HG02798 (cell line): Measurements from ENCODE around the gene E2F7.

ENCODE experiments used
- ATAC-seq: cut with Tn5 transposase; IDR thresholded peaks from one replicate; pipeline ENCODE4 v1.9.1; 2021; ENCODE audit warnings: mild to moderate bottlenecking; ENCODE audit not compliant: unreplicated experiment, poor library complexity

The E2F7 gene

DNA sequence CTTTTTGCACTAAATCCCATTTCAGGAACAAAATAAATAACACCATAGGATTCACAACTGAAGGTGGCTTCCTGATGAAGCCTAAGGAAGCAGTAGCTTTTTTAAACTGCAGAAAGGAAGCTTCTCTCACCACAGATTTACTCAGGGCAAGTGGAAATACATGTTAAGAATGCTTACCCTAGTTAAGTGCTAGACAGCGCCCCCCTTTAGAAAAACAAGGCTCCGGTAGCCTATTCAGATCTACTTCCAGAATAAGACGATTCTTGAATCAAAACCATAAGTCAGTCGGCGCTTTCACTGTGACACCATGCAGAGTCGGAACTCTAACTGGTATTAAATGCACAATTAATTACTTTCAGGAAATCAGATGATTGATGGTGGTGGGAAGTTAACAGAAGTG is 41.9 kb downstream of the E2F7 start:
- no peak for ATAC-seq

DNA sequence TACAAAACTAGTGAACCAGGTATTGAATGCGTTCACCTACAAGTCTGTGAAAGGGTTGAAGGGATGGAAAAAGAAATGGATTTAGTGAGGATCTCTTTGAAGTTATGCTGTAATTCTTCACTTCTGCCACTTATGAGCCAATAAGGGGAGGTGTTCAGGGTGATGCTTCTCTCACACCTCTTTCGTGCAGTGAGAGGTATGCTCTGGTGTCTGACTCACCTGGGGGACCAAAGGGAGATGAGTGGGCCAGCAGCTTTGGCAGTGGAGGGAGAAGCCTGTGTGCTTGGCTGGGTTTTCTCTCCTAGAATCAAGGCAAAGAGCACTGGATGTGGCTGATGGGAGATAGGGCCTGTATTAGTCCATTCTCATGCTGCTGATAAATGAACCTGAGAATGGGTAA is 45.4 kb downstream of the E2F7 start:
- no peak for ATAC-seq

DNA sequence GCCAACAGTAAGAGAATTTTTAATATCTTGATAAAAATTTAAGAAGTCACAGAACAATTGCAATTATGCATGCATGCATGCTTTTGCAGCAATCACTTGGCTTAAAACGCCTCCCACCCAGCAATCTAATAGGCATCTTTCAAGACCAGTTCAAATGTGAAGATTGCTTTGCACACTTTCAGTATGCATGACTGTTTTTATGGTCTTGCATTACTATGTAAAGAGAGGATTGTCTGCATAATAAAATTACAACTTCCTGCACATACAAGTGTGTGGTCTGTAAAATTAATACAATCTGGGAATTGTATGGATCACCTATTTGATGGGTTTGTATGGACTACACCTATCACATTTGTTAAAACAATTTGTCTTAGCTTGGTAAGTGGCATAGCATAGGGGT is 48.8 kb downstream of the E2F7 start:
- no peak for ATAC-seq

DNA sequence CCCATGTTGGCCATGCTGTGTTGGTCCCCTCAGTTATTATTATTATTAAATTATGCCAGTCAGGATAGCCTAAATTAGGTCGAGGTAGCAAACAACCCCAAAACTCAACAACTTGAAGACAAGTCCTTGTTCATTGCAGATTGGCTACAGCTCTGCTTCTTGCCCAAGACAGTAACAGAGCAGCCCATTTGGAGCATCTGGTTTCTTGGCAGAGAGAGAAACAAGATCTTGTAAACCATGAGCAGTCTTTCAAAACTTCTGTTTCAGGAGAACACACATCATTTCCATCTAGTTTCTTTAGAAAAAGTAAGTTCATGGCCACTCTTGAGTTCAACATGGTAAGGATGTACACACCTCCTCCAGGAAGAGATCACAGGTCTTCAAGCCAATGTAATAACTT is 52.3 kb downstream of the E2F7 start:
- no peak for ATAC-seq

DNA sequence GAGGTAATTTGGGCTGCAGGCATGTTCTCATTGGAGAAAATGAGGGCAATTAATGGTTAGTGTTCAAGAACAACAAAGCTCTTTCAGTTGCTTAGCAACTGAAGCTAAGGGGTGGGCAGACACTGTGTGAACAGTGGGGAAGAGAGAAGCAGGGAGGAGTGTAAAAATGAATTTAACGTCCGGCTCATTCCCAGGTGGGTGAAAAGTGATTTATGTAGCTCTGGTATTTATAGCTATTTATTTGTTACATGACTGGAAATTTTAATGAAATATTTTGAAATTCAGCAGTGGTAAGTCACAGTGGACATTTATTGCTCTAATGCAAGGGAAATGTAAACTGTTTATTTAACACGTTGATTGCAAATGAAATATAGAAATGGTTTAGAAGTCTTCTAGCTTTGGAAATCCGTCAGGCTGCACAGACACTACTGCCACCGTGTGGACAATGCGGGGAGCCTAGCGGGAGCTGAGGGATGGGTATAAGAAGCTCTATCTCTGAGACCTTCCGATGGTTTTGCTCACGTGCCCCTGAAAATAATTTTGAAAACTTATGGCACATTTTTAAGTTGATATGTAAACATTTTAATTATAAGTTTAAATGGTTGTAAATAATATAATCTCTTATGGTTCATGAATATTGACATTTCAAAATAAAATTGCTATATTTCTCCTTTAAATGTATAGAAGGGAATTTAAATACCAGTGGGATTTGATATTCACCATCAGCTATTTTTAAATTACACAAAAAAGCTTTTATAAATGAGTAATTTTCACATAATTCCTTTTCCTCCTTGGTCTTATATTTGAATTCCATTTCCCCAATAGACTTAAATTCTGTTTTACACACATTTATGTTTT is 54.4 kb downstream of the E2F7 start:
- peak; percentile 92 for ATAC-seq

DNA sequence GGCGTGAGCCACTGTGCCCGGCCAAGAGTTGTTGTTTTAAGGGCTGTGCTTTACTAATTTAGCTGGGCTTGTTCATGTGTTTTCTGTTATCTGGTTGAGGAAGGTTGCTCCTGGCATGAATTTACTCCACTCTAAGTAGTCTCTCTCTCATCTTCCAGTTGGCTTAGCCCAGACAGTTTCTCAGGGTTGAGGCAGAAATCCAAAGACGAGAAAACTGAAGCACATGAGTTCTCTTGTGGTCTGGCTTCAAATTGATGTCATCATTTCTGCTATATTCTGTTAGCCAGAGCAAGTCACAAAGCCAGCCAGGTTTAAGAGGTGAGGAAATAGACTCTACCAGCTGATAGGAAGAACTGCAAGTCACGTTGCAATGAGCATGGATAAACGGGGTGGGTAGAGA is 57.9 kb downstream of the E2F7 start:
- no peak for ATAC-seq

DNA sequence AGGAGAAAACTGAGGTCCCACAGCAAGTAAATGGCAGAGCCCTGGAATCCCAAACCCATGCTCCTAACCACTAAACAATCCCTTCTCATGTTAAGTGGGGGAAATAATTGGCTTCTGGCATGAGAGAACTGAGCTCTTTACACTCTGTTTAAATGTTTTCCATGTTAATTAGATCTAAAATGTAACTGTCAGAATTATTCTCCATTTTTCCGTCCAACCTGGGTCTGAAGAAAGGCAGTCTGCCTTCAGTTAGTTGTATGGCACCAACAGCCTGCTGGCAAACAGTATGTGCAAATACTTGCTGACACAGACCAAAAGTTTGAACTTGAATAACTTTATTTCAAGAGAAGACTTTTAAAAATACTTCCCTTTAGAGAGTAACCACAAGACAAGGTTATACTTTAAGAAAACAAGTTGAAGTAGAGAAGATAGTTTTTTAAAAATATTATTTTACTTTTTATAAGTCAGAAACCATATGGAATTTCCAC is 59.7 kb downstream of the E2F7 start:
- no peak for ATAC-seq

DNA sequence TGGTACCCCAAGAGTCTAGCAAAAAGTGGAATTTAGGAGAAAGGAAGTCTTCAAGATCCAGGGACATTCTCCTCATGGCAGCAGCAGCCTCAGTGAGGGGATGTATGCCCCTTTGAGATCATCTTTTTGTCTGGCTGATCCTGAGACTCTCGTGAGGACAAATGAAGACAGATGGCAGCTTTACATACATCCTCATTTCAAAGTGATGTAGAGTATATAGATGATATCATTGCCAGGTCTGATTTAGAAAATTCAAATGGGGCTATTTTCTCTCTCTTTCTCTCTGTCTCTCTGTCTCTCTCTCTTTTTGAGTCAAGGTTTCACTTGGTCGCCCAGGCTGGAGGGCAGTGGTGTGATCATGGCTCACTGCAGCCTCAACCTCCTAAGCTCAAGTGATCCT is 61.5 kb downstream of the E2F7 start:
- ATAC-seq, result no peak

DNA sequence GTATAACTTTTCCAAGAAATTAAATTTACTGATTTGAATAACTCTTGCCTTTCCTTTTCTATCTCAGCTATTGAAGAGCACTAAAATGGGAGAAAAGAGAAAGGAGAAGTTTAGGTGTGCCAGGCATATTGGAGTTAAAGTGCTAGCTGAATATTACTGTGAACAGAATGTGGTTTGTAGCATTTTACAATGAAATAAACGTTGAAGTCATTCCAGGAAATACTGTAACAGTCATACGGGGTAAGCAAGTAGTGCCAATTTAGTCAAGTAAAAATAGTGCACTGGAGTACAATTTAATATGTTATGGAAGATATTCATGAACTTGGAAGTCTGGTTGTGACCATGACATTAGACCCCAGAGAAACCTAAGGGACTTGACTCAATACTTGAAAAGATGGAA is 62.1 kb downstream of the E2F7 start:
- ATAC-seq, result no peak

DNA sequence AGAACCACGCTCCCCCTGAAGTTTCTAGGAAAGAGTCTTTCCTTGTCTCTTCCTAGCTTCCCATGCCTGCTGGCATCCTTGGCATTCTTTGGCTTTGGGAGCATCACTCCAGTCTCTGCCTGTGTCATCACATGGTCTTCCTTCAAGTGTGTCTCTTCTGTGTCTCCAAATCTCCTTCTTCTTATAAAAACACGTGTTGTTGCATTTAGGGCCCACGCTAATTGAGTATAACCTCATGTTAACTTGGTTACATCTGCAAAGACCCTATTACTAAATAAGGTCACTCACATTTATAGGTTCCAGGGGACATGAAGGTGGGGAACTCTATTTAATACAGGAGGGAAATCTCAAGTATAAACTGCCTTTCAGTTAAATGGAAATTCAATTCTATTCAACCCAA is 63.0 kb downstream of the E2F7 start:
- ATAC-seq, result no peak

DNA sequence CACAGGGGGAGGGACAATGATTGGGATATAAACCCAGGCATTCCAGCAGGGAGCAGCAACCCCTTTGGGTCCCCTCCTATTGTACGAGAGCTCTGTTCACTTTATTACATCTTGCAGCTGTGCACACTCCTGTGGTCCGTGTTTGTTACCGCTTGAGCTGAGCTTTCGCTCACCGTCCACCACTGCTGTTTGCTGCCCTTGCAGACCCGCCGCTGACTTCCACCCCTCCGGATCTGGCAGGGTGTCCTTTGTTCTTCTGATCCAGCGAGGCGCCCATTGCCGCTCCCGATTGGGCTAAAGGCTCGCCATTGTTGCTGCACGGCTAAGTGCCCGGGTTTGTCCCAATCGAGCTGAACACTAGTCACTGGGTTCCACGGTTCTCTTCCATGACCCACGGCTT is 64.1 kb downstream of the E2F7 start:
- ATAC-seq, result no peak

DNA sequence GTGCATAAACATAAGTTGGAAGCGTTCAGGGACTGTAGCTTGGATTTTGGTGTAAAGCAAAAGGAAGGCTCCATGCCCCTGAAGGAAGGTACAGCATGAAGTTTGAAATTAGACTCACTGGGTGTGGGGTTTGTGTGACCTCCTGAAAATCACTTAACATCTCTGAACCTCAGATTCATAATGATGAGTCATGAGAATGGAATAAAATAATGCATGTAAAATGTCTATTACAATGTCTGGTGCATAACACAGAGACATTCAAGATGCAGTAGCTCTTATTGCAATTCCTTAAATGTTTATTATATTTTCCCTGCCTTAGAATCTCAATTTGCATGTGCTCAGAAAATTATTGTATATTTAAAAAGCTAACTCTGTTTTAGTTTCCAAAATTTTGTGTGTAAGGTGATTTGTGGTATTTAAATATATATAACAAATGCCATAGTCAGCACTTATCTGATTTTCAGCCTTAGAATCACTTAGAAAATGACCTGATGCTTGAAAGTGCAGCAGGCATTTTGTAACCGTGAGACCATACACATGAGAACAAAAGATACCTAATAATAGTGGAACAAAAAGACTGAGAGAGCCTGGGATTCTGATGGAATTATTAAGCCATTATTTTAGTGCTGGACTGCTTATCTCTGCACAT is 66.3 kb downstream of the E2F7 start:
- ATAC-seq, result no peak

DNA sequence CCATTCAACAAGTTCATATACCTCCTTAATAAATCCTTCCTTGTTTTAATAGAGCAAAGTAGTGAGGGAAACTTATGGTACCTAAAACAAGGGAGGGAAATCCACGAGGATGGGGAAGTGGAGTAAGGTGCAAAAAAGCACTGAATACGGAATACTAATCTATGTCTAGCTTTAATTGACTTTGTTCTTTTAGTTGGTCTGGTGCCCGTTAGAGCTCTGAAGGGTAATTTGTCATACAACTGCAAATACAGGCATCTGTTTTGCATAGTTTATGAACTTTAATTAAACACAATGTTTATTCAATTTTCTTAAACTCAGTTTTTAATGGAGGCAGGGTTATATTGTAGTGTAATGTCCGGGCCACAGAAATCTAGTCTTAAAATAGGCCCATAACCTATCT is 67.0 kb downstream of the E2F7 start:
- ATAC-seq, result no peak

DNA sequence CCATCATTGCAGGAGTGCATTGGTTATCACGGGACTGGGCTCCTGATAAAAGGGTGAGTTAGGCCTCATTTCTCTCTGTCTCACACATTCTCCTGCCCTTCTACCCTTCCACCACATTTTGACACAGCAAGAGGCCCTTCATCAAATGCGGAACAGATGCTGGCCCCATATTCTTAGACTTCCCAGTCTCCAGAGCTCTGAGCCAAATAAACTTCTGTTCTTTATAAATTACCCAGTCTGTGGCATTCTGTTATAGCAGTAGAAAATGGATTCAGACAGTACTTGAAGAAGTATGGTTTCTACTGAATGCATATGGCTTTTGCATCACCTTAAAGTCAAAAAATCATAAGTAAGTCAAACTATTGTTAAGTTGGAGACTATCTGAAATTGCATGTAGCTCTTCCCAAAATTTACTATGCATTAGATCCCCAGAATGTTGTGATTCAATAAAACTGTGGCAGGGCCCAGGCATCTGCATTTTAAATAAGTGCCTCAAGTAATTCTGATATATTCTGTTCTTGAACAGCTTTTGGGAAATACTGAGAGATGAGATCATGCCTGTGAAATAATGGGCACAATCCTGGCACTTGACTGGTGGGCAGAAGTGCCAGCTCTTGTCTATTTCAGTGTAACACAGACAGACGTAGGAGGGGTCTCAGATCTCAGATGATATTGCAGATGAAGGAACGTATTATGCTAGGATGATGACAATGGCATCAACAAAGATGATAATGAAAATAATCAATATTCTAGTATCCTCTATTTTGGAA is 68.2 kb downstream of the E2F7 start:
- ATAC-seq, result no peak

DNA sequence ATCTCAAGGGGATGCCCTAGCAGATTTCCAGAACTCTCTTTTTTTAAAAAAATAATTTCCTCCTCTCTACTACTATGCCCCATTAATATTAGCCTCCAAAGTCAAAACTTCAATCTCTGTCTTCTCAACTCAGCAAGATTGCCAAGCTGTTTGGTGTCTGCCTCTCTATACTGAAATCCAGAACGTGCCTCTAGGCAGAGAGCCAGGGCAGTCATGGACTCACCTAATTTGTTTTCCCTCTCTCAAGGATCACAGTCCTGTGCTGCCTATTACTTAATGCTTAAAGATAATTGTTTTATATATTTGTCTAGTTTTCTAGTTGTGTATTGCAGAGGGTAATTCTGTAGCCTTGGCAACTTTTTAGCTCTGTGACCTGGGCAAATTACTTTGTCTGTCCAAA is 74.7 kb downstream of the E2F7 start:
- no peak for ATAC-seq

DNA sequence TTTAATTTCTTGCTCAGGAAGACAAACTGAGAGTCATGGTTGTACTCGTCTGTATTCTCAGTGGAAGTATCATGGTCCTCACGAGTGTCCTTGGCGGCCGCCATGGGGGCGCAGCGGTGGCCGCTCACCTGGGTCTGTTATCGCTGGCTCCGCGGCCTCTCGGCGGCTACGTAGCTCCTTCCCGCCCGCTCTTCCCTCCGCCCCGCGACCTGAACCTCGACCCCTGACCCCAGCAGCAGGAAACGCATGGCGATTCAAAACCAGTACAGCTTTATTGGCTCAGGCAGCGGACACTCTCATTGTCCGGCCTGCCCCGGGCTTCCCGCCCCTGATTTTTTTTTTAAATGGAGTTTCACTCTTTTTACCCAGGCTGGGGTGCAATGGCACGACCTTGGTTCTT is 80.8 kb downstream of the E2F7 start:
- no peak for ATAC-seq

DNA sequence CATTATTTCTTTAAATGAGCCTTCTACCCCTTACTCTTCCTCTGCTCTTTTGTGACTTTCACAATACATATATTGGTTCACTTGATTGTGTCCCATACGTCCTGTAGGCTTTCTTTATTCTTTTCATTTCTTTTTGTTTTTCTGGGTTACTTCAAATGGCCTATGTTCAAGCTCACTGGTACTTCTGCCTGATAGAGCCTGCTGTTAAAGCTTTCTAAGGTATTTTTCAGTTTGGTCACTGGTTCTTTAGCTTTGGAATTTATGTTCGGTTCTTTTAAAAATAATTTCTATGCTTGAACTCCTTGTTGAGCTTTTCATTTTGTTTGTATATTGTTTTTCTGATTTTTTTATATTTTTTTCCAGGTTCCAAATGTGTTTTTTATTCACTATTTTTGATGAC is 81.9 kb downstream of the E2F7 start:
- ATAC-seq, result no peak

DNA sequence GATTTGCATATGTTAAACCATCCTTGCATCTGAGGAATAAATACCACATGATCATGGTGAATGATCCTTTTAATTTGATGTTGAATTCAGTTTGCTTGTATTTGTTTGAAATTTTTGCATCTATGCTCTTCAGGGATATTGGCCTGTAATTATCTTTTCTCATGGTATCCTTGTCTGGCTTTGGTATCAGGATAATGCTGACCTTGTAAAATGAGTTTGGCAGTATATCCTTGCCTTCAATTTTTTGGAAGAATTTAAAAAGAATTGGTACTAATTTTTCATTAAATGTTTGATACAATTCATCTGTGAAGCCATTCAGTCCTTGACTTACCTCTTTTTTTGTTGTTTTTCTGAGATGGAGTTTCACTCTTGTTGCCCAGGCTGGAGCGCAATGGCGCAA is 85.2 kb downstream of the E2F7 start:
- ATAC-seq, result no peak

DNA sequence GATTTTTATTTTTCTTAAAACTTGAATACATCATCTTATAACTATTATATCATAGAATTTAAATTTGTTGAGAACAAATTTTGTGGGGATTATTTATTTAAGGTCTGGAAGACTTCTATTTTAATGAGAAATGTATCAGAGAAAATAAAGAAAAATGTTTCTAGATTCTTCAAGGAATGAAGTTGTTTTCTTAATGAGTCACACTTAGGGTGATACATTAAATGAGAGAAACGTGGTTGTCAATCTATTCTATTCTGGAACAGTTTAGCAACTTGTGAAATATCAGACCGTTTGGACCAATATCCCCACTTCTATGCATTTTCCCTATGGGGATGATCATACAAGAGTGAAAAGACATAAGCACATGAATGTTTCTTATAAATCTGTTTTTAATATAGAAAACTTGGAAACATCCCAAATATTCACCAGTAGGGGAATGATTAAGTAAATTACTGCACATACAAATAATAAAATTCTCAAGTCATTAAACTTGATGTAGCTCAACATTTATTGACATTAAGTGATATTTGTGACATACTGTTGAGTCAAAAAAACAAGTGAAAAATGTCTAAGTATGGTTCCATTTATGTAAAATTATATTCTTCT is 88.5 kb downstream of the E2F7 start:
- no peak for ATAC-seq
